CD4-positive, alpha-beta T cell treated with Interleukin-15 for 1 hour (primary cell): Measurements from ENCODE around the gene MAT1A.
"Not testable (repeated sequence)": the region's sequence is repeated elsewhere in the genome, so short reads cannot be mapped to it uniquely, and the experiment has no call there.

Source experiments
- DNase-seq: peaks from one replicate; pipeline ENCODE4 v3.0.0-alpha.2; 2020

Gene MAT1A

DNA sequence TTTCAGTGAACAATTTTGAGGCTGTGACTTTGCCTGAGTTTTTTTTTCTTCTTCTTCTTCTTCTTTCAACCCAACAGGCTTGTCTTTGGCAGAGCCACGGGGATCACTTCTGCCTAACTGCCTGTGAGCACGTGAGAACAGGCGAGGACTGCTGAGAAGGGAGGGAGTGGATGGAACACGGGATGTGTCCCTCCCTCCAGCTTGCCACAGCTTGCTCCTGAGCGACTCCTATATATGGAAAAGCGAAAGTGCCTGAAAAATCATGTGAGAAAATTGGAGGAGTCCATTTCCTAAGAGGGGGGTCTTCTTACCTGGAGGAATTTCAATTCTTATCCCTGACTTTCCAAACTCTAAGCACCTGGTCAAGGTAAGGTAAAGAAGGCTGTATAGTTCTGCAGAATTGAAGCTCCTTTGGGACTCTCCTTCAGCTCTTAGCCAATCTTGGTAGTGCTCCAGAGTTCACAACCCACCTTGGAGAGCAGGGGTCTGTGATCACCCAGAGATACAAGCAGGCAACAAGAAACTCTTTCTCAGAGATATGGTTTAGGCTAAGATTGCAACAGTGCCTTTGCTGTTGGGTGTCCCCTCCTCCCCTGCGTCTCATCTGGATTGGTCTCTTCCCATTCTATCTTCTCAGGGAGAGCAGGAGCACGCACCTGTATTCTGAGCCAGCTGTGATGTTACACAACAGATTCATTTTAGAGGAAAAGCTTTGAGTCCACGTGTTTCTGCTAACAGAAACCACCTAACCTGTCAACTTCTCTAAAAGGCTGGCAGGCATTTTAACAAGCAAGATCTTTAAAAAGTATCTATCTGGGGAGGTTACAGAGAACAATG lies at the start of gene MAT1A:
Gene MAT1A (minus strand): TSS at position 208 of the 837 bp plus-strand sequence. CDS start 235 bp downstream, outside the sequence.
- no peak for DNase-seq

DNA sequence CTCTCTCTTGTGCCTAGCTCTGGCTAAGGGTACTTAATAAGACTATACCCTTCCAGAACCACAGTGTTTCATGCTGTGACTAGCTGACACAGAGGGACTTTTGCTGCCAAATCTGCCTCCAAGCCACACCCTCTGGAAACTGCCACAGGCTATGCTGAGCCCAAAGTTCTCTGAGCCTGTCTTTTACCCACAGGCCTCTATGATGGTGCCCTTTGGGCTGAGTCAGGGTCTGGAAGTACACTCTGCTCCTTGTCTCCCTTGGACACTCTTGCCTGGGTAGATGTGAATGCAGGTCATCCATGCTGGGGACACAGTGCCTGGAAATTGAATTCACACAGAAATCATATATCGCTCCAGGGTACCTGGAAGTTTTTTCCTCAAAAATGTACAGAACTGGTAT lies 44.5 kb upstream of the MAT1A start:
- DNase-seq, result no peak

DNA sequence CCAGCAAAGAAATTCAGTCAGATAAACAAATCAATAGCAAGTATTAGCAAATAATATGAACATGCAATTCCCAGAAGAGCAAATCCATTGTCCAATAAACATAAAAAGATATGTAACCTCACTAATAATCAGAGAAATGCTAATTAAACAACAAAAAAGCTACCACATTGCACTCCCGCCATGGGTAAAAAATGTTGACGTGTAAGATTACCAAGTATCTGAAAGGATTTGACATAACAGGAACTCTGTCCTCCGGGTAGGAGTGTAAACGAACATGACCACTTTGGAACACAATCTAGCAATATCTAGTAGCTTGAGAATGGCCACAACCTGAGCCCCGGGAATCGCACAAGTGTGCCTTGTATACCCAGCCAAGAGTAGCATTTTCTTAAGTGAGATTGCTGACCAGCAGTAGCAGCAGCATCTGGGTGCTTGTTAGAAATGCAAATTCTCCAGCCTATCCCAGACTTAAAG lies 35.5 kb upstream of the MAT1A start:
- DNase-seq, result no peak

DNA sequence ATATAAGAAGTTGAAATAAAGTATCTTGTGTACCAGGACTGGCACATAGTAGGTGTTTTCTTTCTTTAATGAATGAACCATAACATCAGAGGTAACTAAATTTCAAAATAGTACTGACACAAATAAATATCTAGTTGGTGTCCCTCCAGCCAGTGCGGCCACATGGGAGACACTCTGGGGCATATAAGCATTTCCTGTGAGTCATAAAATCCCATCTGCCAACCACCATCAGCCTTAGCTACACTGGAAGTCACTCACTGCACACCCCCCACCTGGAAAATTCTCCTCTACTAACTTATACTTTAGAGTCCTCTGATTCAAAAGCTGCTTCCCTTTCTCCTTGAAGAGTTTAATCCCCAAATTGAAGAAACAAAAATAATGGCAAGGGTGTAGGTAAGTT lies 34.6 kb upstream of the MAT1A start:
- no peak for DNase-seq

DNA sequence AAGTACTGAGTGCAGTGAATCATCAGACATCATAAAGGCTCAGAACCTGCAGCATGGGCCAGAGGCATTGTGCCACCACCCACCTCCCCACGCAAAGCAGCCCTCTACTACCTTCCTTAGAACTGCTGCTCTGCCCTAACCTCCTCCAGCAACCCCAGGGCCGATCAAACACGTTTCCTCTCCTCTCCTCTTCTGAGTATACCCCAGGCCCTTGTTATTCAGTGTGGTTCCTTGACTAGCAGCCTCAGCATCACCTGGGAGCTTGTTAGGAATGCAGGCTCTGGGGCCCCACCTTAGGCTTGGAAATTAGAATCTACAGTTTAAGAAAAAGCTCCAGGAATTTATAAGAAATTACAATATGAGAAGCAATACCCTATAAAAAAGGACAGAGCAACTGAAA lies 33.9 kb upstream of the MAT1A start:
- DNase-seq, result no peak

DNA sequence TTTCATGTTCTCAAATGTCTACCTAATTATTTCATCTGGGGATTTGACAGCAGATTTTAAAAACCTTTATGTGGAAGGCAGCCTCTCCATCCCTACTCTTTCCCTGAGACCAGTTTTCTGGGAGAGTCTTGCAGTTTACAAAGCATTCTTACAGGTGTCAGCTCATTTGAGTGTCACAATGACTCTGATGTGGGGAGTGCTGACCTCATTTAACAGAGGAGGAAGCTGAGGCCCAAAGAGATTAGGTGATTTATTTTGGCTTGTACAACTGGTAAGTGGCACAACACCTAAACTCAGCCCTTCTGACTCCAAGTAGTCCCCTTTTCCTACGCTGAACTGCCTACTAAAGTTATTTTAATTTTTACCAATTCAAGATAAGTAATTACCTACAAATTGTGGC lies 33.3 kb upstream of the MAT1A start:
- DNase-seq, result no peak

DNA sequence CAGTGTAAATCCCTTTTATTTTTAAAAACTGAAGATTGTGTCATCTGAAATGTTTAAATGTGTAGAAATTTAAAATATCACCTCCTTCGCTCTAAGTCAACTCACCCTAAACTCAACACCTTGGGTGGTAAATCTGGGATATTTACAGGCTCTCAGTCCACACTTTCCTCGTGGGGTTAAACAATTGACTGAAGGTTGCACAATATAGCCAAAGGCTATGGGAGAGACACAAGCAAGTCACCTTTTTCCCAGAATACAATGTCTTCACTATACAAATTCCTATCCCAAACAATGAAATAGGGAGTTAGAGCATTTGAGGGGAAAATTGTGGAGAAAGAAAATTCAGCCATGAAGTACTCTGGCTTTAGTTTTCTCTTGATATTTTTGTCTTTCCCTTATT lies 32.7 kb upstream of the MAT1A start:
- DNase-seq, result no peak

DNA sequence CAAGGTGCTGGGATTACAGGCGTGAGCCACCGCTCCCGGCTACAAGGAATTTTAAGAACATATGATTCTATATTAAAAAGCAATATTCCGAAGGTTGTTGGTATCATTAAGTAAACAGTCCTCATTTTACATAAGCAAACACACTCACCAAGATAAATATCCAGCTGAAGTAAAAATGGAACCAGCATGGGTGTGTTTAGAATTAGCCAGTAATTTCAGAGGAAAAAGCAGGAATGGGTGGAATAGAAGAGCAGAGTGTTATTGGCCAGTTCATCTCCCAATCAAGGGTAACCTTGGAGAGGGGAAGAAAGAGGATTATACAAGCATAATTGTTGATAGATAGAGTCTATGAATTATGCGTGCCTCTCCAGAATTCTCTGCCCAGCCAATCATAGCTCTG lies 31.7 kb upstream of the MAT1A start:
- no peak for DNase-seq

DNA sequence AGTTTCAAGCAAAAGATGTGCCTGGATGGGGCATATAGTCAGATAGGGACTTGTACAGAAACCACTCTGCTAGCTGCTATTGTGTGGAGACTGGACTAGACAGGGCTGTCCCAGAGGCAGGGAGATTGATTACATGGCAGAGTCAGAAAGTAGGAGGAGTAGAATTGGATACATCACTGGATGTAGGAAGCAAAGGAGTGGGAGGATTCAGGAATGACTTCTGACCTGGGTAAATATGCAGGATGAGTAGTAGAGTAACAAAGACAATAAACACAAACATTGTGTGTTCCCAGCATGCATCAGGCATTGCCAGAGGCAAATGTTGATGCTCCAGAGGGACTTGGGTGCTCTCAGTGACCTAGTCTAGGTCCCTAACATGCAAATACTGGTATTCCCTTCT lies 30.9 kb upstream of the MAT1A start:
- DNase-seq, result no peak

DNA sequence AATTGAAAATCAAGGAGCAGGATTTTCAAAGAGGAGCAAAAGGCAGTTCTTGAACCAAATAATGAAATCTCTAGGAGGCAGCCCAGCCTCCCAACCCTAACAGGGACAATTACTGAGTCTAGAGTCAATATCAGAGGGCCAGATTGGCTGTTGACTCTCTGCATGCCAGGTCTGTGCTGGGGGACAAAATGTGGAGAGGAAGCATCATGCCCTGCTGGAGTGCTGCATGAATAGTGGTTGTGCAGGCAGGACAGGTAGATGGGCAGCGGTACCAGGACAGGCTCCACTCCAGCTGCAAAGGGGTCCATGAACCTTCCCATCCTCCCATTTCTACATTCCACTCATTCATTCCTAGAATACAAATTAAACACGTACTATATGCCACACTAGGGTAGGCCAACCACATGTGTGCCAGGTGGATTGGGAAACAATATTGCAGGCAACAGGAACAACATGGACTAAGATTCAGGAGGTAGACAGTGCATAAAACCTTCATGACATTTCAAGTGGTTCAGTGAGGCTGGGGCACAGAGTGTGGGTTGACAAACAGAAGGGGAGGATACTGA lies 30.4 kb upstream of the MAT1A start:
- no peak for DNase-seq

DNA sequence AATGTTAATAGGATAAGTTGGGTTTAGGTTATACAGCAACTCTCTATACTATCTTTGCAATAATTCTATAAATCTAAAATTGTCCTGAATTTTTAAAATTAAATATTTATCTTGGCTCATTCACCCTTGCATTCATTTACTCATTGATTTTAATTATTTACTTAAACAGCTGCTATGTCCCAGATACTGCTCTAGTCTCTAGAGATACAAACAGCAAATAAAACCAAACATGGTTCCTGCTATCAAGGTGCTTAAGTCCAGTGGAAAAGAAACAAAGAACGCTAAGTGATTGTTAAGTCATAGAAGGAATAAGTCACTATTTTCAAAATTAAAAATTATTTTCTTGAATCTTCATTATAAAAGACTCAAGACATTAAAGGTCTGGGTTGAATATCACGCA lies 29.9 kb upstream of the MAT1A start:
- no peak for DNase-seq

DNA sequence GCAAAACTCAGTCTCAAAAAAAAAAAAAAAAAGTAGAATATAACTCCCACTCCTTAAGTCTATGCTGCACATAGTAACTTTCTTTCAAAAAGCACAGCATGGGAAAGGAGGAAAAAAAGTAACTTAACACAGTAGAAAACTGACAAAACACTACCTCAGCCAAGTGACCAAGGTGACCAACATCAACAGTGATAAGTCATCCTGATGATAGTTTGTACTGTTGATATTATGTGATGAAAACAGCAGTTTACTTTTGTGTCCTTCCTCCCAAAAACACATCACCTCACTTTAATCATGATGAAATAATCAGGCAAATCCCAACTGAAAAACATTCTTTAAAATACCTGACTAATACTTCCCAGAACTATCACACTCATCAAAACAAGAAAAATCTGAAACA lies 29.3 kb upstream of the MAT1A start:
- DNase-seq, result no peak

DNA sequence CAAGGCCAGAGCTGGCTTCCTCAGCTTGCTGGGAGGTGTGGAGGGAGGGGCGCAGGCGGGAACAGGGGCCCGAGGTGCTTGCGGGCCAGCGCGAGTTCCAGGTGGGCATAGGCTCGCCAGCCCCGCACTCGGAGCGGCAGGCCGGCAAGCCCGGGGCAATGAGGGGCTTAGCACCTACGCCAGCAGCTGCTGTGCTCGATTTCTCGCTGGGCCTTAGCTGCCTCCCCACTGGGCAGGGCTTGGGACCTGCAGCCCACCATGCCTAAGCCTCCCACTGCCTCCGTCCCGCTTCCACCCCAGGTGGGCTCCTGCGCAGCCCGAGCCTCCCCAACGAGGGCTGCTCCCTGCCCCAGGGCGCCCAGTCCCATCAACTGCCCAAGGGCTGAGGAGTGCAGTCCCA lies 25.9 kb upstream of the MAT1A start:
- DNase-seq, result no peak

DNA sequence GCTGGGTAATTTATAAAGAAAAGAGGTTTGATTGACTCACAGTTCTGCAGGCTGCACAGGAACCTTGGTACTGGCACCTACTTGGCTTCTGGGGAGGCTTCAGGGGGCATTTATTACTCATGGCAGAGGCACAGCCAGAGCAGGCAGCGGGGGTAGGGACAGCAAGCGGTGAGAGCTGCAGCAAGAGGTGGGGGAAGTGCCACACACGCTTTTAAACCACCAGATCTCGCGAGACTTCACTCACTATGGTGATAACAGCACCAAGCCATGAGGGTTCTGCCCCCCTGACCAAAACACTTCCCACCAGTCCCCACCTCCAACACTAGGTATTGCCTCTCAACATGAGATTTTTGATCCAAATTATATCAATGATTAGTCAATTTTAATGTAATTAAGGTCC lies 24.1 kb upstream of the MAT1A start:
- no peak for DNase-seq

DNA sequence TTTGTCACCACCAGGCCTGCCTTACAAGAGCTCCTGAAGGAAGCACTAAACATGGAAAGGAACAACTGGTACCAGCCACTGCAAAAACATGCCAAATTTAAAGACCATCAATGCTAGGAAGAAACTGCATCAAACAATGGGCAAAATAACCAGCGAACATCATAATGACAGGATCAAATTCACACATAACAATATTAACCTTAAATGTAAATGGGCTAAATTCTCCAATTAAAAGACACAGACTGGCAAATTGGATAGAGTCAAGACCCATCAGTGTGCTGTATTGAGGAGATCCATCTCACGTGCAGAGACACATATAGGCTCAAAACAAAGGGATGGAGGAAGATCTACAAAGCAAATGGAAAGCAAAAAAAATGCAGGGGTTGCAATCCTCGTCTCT lies 16.5 kb upstream of the MAT1A start:
- not testable (repeated sequence) for DNase-seq

DNA sequence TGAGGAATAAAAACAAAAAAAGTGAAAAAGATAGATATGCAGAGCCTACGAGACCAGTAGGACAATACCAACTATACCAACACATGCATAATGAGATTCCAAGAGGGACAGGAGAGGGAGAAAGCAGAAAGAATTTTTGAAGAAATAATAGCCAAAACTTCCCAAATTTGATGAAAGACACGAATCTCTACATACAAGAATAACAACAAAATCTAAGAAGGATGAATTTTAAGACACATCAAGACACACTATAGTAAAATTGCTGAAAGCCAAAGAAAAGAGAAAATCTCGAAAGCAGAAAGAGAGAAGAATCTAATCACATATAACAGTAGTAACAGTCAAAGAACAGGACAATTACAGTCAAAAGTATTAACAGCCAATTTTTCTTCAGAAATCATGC lies 7.5 kb upstream of the MAT1A start:
- DNase-seq, result no peak

DNA sequence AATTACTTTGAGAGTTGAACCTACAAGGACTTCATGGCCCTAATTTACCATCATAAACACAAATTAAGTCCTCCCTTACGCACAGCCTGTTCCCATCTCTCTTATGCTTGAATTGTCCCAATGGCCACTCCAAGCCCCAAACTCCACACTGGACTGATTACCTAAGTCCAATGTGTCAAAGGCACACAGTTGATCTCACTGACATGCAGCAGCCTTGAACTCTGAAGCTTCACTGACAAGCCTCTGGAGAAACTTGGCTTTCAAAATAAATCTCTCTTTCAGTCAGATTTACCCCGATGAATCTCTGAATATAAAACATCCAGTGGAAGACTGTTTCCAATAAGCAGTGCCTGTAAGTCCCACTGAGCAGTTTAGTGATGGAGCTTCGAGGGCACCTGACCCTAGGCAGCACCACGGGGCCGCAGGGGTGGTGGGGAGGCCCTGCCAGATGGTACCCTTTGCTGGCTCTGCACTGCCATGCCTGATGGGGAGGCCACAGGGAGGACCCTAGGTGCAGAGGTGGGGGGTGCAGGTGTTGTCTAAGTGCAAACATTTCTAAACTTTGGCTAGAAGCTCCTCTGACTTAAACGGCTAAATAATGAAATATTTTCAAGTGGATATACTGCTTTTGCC lies 3.3 kb upstream of the MAT1A start:
- DNase-seq, result no peak

DNA sequence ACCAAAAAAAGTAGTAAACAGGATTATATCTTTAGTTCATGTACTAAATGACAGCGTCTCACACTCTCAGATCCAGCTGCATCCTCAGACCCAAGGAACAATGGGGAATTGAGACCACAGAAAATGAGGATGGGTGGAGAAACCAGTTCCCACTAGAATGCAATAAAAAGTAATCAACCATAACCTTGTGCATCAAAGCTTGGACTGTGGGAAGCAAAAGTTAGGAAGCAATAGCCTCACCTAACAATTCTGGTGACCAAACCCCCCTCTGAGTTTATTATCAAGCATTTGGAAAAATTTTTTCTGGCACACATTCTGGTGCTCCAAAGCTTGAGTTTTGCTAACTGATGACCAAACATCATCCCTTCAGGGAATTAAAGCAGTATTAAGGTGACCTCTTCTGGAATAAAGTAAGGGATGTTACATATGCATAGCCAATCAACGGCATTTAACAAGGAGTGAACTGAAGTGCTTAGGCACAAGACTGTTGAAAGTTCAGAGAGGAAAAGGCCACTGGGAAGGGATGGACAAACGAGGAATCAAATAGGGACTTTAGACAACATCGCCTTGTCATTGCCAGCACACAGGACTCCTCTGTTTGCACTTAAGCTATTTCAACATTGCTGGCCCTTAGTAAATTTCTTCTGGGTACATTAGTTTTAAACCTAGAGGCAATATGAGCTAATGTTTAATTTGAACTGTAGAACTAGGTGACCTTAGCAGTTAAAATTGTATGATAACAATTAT lies 1.2 kb upstream of the MAT1A start:
- DNase-seq, result no peak

DNA sequence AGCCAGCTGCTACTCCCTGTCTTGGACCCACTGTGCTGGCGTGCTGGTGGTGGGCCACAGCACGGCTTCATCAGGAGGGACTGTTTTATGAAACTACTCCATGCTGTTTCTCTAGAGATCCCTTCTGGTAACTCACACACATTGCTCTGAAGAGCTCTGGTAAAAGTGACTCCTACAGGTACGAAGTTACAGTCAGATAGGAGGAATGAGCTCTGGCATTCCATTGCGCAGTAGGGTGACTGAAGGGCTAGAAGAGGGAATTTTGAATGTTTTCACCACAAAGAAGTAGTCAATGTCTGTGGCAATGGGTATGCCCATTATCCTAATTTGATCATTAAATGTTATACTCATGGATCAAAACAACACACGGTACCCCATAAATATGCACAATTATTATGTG lies 609 bp downstream of the MAT1A start:
- no peak for DNase-seq

DNA sequence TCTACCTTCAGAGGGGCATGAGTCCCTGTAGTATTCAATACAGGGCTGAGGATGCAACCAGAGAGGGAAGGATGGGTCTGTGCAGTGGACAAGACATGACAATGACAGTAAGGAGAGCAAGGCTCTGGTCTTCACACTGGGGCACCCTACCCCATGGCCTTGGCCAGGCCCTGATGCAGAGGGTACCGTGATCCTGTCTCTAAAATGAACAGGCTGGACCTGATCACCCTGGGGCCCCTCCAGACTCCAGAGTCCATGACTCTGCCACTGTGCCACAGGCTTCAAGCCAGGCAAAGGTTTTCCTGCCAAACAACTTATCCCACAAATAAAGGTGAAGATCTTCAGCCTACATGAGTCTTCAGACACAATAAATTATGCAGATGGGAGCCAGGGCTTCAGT lies 4.9 kb downstream of the MAT1A start:
- no peak for DNase-seq

DNA sequence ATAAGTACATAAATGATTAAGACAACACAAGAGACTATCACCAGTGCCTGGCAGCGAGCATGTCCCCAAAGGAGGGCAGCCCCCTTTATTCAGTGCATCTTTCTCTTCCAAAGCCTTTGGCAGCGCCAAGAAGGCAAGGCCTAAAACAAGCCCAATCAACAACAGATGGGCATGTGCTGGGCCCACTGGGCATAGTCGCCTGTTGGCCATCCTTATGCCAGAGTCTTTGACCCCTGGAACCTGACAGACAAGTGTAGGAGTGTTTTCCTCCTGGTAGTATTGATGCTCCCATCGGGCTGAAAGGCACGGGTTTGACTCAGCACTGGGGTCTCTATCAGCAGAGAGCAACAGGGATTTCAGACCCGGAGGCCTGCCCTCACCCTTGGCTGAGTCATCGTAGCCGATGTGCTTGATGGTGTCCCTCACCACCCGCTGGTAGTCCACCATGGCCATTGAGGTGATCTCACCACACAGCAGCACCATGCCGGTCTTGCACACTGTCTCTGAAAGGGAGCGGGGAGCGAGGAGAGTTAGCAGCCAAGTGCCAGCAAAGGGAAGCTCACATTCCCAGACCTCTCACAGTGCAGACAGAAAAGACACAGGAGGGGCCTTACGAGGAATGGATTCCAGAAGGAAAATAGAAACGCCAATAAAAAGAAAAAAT lies 5.8 kb downstream of the MAT1A start:
- no peak for DNase-seq

DNA sequence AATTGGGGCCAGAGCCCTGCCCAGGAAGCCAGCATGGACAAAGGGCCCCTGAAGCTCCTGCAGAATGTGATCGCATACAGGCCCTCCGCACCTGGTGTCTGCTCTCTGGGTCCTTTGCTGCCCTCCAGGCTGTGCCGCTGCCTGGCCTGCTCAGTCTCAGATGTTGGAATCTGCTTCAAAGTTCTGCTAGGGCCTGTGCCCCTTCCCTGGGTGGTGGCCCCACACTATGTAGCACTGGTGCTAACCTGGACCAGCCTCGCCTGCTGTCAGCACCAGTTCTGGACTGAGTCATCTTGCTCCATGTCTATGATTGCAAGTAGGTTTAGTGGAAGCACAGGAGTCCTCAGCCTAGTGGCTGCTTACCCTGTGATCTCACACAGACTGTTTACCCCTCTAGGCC lies 6.3 kb downstream of the MAT1A start:
- no peak for DNase-seq
